Fibroblast of lung (primary cell): Measurements from ENCODE around the gene MAOA. TPM values are rescaled to one million over a fixed set of nuclear protein-coding genes. Genes with fewer than 3 reads are reported as not detected.

Source experiments
- DNase-seq, 2 donors: peaks; one replicate each; pipeline versions ENCODE4 v3.0.0 to v3.0.0-alpha.2; 2010; ENCODE audit warnings: low read depth in 2 of 2
- H2AFZ ChIP-seq: 2 replicates; pipeline ENCODE4 v1.5.1; 2012; ENCODE audit warnings: low read length, control low read depth, inconsistent platforms
- H3K27ac ChIP-seq: 2 replicates; pipeline ENCODE4 v1.5.1; 2011; ENCODE audit warnings: low read length, control low read depth; ENCODE audit not compliant: insufficient read depth
- H3K27me3 ChIP-seq: 2 replicates; pipeline ENCODE4 v1.5.1; 2011; ENCODE audit warnings: mild to moderate bottlenecking, low read length; ENCODE audit not compliant: control insufficient read depth, insufficient read depth
- H3K36me3 ChIP-seq: 2 replicates; pipeline ENCODE4 v1.5.1; 2011; ENCODE audit warnings: low read length; ENCODE audit not compliant: control insufficient read depth, insufficient read depth
- H3K4me1 ChIP-seq: 2 replicates; pipeline ENCODE4 v1.5.1; 2011; ENCODE audit warnings: low read length; ENCODE audit not compliant: control insufficient read depth, insufficient read depth; ENCODE audit errors: extremely low read depth
- H3K4me2 ChIP-seq: 2 replicates; pipeline ENCODE4 v1.5.1; 2011; ENCODE audit warnings: low read length, control low read depth; ENCODE audit not compliant: insufficient read depth; ENCODE audit errors: extremely low read depth
- H3K4me3 ChIP-seq, 4 experiments: fragments of 200-600 bp in 1 of 4; sonication (generic) in 1 of 4; replicated peaks in 1 of 4; 2 replicates each; pipeline ENCODE4 v1.5.1; 2011 to 2016; ENCODE audit warnings: low read length in 4 of 4, low read depth in 3 of 4, mild to moderate bottlenecking in 3 of 4, control low read depth in 2 of 4, inconsistent platforms in 1 of 4, mixed read lengths in 1 of 4; ENCODE audit not compliant: insufficient read depth in 1 of 4; ENCODE audit errors: control extremely low read depth in 1 of 4
- H3K79me2 ChIP-seq: 2 replicates; pipeline ENCODE4 v1.5.1; 2012; ENCODE audit warnings: mild to moderate bottlenecking, low read length, inconsistent platforms; ENCODE audit not compliant: control insufficient read depth, insufficient read depth
- H3K9ac ChIP-seq: 2 replicates; pipeline ENCODE4 v1.5.1; 2011; ENCODE audit warnings: mild to moderate bottlenecking, low read length, control low read depth; ENCODE audit not compliant: insufficient read depth
- H3K9me3 ChIP-seq: 2 replicates; pipeline ENCODE4 v1.5.1; 2012; ENCODE audit warnings: low read depth, low read length; ENCODE audit not compliant: control insufficient read depth, insufficient read depth
- H4K20me1 ChIP-seq: 2 replicates; pipeline ENCODE4 v1.5.1; 2011; ENCODE audit warnings: low read length; ENCODE audit not compliant: control insufficient read depth, insufficient read depth; ENCODE audit errors: extremely low read depth
- EZH2 ChIP-seq: IDR thresholded peaks from 2 replicates; pipeline ENCODE4 v1.5.1; 2012; ENCODE audit warnings: low read length, control low read depth, mild to moderate bottlenecking; ENCODE audit errors: missing control alignments
- polyA plus RNA-seq, 2 donors: library from polyadenylated mRNA; depleted of rRNA in 1 of 2; stranded (reverse) in 1 of 2; unstranded in 1 of 2; fragments of >200 nt; gene quantifications; 2 replicates each; pipeline ENCODE4 v1.2.1, GENCODE V29; 2011 to 2012; ENCODE audit warnings: missing spikeins in 1 of 2
- total RNA-seq: library from RNA; depleted of rRNA; stranded (reverse); fragments of >200 nt; gene quantifications from 2 replicates; pipeline ENCODE4 v1.2.1, GENCODE V29; 2014
- TF ChIP-seq, protein P1 (sequence below), 2 donors: IDR thresholded peaks in 1 of 2; conservative IDR thresholded peaks in 1 of 2; 1 replicate in 1 of 2; 2 replicates in 1 of 2; pipeline ENCODE4 v1.5.1; 2011 to 2012; ENCODE audit warnings: low read length in 2 of 2, control low read depth in 1 of 2, inconsistent platforms in 1 of 2, low read depth in 1 of 2, mild to moderate bottlenecking in 1 of 2

MAOA gene
- total and polyA plus RNA-seq, 2 donors (not counting 1 experiment from before 2014, with no cell fraction given): 12.8 to 27.6 TPM

DNA sequence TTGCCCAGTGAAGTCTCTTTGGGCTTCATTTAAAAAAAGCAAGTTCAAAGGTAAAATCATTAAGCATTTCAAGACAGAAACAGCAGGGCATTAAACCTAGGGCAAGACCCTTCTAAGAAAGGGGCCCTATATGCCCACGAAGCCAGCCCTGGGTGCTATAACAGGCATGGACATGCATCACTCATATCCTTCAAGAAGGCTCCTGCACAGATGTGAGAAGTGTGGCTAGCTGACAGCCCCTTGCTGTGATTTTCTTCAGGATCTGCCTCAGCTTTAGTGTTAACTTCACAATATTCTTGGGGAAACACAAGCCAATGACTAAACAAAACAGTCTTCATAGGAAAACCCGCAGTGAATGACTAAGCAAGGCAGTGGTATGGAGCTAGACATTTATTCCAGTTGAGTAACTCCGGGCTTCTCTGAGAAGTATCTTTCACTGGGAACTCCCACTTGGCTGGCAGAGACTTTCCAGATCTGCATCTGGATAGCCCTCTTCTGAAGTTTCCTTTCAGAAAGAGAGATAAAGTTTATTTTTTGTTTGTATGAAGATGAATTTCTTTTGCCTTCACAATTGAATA lies 11.9 kb upstream of the MAOA start:
- H3K9me3 ChIP-seq: no peaks in the 10 kb centered on the region
- DNase-seq: peak; percentile 83 to 85
- no peaks in the 10 kb centered on the region for H3K4me1 ChIP-seq
- H4K20me1 ChIP-seq: no peaks in the 10 kb centered on the region
- no peaks in the 10 kb centered on the region for H3K27me3 ChIP-seq
- no peak overlapping the region for H3K4me3 ChIP-seq
- TF ChIP-seq, protein P1, sequence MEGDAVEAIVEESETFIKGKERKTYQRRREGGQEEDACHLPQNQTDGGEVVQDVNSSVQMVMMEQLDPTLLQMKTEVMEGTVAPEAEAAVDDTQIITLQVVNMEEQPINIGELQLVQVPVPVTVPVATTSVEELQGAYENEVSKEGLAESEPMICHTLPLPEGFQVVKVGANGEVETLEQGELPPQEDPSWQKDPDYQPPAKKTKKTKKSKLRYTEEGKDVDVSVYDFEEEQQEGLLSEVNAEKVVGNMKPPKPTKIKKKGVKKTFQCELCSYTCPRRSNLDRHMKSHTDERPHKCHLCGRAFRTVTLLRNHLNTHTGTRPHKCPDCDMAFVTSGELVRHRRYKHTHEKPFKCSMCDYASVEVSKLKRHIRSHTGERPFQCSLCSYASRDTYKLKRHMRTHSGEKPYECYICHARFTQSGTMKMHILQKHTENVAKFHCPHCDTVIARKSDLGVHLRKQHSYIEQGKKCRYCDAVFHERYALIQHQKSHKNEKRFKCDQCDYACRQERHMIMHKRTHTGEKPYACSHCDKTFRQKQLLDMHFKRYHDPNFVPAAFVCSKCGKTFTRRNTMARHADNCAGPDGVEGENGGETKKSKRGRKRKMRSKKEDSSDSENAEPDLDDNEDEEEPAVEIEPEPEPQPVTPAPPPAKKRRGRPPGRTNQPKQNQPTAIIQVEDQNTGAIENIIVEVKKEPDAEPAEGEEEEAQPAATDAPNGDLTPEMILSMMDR (conservative IDR thresholded peaks at IDR 0.05 in 1 of 2, IDR thresholded peaks at IDR 0.05 in 1 of 2; ENCODE audit: low read depth in 1 of 2, low read length in 2 of 2): no peak
- no peak for TF ChIP-seq EZH2
- H2AFZ ChIP-seq: no peak overlapping the region
- H3K4me2 ChIP-seq: no peak overlapping the region
- no peaks in the 10 kb centered on the region for H3K36me3 ChIP-seq
- no peak overlapping the region for H3K27ac ChIP-seq
- no peak overlapping the region for H3K9ac ChIP-seq
- no peaks in the 10 kb centered on the region for H3K79me2 ChIP-seq

DNA sequence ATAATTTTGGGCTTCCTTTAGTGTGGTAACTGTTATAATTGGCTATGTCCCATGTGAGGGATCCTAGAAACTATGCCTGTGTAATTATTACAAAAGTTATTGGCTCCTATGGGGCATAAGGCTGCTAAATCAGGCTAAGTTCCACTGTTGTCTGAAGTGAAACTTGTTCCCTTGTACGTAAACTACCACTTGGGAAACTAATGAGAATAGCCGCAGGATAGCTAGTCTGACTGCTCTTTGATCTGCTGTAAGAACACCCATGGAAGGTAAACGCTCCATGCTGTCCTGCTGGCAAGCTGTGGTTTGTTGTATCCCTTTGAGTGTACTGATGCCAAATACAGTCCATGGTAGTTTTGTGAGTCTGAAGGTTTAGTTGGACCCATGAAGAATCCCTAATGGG lies 9.3 kb upstream of the MAOA start:
- Histone ChIP-seq H3K4me1 (no peaks in the 10 kb centered on the region), H3K36me3 (no peaks in the 10 kb centered on the region), H2AFZ (no peak overlapping the region), H3K27me3 (no peaks in the 10 kb centered on the region), H4K20me1 (no peaks in the 10 kb centered on the region), H3K9me3 (no peaks in the 10 kb centered on the region), H3K79me2 (no peaks in the 10 kb centered on the region), H3K4me2 (no peak overlapping the region), H3K9ac (no peak overlapping the region), H3K27ac (no peak overlapping the region), H3K4me3 (no peak overlapping the region)
- no peak for DNase-seq
- TF ChIP-seq, protein P1 (conservative IDR thresholded peaks at IDR 0.05 in 1 of 2, IDR thresholded peaks at IDR 0.05 in 1 of 2; ENCODE audit: low read depth in 1 of 2, low read length in 2 of 2): no peak
- no peak for TF ChIP-seq EZH2

DNA sequence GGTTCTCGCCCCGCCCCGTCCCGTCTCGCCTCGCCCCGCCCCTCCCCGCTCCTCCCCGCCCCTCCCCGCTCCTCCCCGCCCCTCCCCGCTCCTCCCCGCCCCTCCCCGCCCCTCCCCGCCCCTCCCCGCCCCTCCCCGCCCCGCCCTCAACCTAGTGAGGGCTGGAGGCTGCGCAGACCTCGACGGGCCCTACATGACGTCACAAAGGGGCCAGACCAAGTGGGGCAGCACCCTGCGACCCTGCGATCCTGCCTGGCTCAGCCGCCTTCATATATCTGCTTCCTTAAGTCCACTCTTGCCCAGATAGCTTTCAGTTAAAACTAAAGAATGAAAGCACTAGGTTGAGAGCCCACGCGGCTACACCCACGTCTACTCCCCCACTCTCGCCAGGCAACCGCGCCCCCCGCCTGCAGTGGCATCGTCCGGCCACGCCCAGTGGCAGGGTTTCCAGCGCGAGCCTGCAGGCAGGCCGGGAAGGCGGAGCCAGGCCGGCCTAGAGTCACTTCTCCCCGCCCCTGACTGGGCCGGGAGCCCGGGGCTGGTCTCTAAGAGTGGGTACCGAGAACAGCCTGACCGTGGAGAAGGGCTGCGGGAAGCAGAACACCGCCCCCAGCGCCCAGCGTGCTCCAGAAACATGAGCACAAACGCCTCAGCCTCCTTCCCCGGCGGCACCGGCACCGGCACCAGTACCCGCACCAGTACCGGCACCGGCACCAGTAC lies 1.5 kb upstream of the MAOA start:
- Histone ChIP-seq H3K9me3 (no peaks in the 10 kb centered on the region), H3K4me1 (no peaks in the 10 kb centered on the region), H3K27me3 (no peaks in the 10 kb centered on the region), H3K27ac (peak overlapping the region; percentile 96), H3K36me3 (no peaks in the 10 kb centered on the region), H3K4me2 (peak overlapping the region; percentile 71), H3K4me3 (peak overlapping the region; percentile 45 to 95 (median 58)), H4K20me1 (no peaks in the 10 kb centered on the region), H3K9ac (peak overlapping the region; percentile 82), H2AFZ (peak overlapping the region; percentile 83), H3K79me2 (no peaks in the 10 kb centered on the region)
- peak; percentile 87 to 93 for DNase-seq
- TF ChIP-seq, protein P1 (conservative IDR thresholded peaks at IDR 0.05 in 1 of 2, IDR thresholded peaks at IDR 0.05 in 1 of 2; ENCODE audit: low read depth in 1 of 2, low read length in 2 of 2): peak in 1 of 2 donors; percentile 19
- TF ChIP-seq EZH2: no peak
